Sigmoid colon (tissue), 4 donors: ENCODE results near the gene PPIL6.

Source experiments
- POLR2AphosphoS5 ChIP-seq, 4 donors: sonication (generic); formaldehyde crosslinking; IDR thresholded peaks; one replicate each; pipeline ENCODE4 v1.6.1; 2017; ENCODE audit warnings: antibody characterized with exemption in 4 of 4
- TF ChIP-seq, protein P1 (sequence below), 4 experiments: fragments of 450-650 bp in 3 of 4; fragments of 200-600 bp in 1 of 4; IDR thresholded peaks; one replicate each; pipeline ENCODE4 v1.5.1; 2016 to 2019; ENCODE audit warnings: antibody characterized with exemption in 4 of 4, mild to moderate bottlenecking in 3 of 4, moderate library complexity in 2 of 4

DNA sequence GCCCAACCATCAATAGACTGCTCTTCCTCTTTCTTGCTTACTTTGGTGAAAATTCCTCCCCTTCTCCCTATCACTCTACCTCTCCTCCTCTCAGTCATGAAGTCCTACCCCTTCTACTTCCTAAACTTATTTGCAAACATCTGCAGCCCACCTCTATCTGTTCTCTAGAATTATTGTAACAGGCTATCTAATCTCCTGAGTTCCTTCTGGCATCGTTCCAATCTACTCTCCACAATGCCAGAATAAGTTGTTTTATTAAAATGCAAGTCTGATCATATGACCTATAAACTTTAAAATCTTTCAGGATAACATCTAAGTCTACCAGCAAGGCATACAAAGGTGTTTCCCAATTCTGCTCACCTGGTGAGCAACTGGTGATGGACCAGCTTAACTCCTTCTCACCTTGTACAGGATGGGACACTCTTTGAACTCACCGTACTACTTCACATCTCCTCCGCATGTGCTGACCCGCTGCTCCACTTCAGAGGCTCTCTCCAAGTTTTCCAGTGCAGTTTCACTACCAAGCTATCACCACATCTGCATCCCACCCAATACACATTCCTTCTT lies 66.0 kb downstream of the PPIL6 start:
- TF ChIP-seq, protein P1, sequence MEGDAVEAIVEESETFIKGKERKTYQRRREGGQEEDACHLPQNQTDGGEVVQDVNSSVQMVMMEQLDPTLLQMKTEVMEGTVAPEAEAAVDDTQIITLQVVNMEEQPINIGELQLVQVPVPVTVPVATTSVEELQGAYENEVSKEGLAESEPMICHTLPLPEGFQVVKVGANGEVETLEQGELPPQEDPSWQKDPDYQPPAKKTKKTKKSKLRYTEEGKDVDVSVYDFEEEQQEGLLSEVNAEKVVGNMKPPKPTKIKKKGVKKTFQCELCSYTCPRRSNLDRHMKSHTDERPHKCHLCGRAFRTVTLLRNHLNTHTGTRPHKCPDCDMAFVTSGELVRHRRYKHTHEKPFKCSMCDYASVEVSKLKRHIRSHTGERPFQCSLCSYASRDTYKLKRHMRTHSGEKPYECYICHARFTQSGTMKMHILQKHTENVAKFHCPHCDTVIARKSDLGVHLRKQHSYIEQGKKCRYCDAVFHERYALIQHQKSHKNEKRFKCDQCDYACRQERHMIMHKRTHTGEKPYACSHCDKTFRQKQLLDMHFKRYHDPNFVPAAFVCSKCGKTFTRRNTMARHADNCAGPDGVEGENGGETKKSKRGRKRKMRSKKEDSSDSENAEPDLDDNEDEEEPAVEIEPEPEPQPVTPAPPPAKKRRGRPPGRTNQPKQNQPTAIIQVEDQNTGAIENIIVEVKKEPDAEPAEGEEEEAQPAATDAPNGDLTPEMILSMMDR (IDR thresholded peaks at IDR 0.05): no peak
- no peak for TF ChIP-seq POLR2AphosphoS5 (IDR thresholded peaks at IDR 0.05)
